A673 (cell line): ENCODE results near the gene ZNF74.

Source experiments
- CTCF ChIP-seq: fragments of 300-800, 200-600 bp; sonication (generic); conservative IDR thresholded peaks from 2 replicates; pipeline ENCODE4 v1.5.1; 2017; ENCODE audit warnings: low read depth, mild to moderate bottlenecking, antibody characterized with exemption, low read length, moderate library complexity, mixed read lengths
- EZH2 ChIP-seq: fragments of 200-600 bp; sonication (generic); IDR thresholded peaks from 2 replicates; pipeline ENCODE4 v1.6.1; 2017; ENCODE audit warnings: borderline replicate concordance, low read depth, mild to moderate bottlenecking, mixed read lengths, antibody characterized with exemption, low read length; ENCODE audit not compliant: poor library complexity, severe bottlenecking

GRCh38 chr22:20455709-20456063, 61.7 kb downstream of the ZNF74 start:
- TF ChIP-seq CTCF (no peak), EZH2 (no peak)
